ENCODE measurements around the gene ZNF584.
A peak's percentile ranks its signal among the peaks of the same experiment; 100 is the strongest.

Gene ZNF584

GRCh38 chr19:58460039-58460438, 51.6 kb downstream of the ZNF584 start:
- Mint-ChIP-seq H3K27me3 (no peaks in the 10 kb centered on the region), H3K4me3 (no peak overlapping the region), H3K27ac (no peak overlapping the region), H3K4me1 (peaks cover 6% of the 10 kb centered on the region), H3K36me3 (peaks cover 37% of the 10 kb centered on the region), H3K9me3 (no peaks in the 10 kb centered on the region)
- no peak for ATAC-seq

DNA sequence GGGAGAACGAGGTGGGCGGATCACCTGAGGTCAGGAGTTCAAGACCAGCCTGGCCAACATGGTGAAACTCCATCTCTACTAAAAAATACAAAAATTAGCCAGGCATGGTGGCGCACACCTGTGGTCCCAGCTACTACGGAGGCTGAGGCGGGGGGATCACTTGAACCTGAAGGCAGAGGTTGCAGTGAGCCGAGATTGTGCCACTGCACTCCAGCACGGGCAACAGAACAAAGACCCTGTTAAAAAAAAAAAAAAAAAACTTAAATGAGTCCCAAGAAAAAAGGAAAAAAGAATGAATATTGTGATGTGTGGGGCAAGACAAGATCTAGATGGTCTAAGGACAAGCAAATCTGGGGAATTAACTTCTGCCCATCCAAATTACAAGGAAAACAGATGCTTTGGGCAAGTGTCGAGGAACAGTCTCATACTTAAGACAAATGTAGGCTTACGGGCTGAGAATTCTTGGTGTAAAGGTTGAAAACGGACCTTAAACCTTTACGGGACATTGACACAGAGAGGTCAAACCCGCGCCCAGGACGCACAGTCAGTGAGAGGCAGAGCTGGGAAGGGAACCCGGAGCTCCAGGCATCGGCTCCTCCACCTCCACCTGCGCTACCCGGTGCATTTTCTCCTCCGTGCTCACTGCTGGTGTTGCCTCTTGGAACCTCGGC, 57.8 kb downstream of the ZNF584 start:
- peak overlapping the region; percentile 87 for H3K27ac Mint-ChIP-seq
- H3K36me3 Mint-ChIP-seq, result peaks cover 26% of the 10 kb centered on the region
- peaks cover 22% of the 10 kb centered on the region for H3K4me1 Mint-ChIP-seq
- H3K4me3 Mint-ChIP-seq, result peak overlapping the region; percentile 93
- no peaks in the 10 kb centered on the region for H3K9me3 Mint-ChIP-seq
- ATAC-seq, result peak; percentile 19
- no peaks in the 10 kb centered on the region for H3K27me3 Mint-ChIP-seq

DNA sequence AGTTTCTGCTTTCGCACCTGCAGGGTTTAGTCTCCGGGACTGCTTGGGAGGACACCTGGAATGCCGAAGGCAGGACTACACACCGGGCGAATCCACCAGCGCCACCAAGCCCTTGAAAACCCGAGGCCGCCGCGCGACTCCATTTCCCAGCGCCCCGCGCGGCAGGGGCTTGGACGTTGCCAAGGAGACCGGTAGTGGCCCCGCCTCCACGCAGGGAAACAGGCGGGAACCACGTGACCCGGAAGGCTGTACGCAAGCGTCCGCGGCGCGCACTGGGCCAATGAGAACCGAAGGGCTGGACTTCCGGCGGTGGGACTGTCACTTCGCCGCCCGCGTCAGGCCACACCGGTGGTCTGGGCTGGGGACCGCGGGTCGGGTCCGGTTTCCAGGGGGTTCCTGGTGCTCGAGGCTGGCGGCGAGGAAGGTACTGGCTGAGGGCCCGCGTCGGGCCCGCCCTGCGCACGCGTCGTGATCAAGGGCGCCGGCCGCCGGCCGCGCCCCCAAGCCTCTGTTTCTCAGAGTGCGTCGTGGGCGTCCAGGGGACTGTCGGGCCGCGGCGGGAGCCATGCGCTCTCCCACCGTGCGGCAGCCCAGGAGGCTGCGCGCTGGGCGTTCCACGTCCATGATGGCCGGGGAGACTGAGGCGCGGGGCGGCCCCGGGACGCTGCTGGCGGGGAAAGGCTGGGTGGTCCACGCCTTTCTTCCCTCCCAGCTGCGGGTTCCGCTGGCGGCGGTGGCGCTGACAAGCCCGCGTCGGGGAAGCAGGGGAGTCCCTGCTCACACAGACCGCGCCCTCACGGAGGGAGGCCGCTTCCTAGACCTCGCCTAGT, 58.5 kb downstream of the ZNF584 start, which contains the start of gene ZNF324:
ZNF324 (plus strand) TSS at position 321 of the 830 bp plus-strand sequence. CDS start 2,106 bp downstream, outside the sequence.
- Mint-ChIP-seq H3K9me3 (no peaks in the 10 kb centered on the region), H3K36me3 (peaks cover 28% of the 10 kb centered on the region), H3K4me1 (peaks cover 22% of the 10 kb centered on the region), H3K4me3 (peak within 1 kb of the TSS; percentile 93), H3K27ac (peak within 1 kb of the TSS; percentile 87), H3K27me3 (no peaks in the 10 kb centered on the region)
- peak; percentile 98 for ATAC-seq

All from stimulated activated memory B cell treated with anti-CD40 and anti-IgM and Interleukin-4, amounts not matched to agents 10 μg/mL and 1 μg/mL and 100 μg/mL, for 72 hours (primary cell).